ENCODE measurements around the gene MYO15A.
A peak's percentile ranks its signal among the peaks of the same experiment; 100 is the strongest.

Gene MYO15A

DNA sequence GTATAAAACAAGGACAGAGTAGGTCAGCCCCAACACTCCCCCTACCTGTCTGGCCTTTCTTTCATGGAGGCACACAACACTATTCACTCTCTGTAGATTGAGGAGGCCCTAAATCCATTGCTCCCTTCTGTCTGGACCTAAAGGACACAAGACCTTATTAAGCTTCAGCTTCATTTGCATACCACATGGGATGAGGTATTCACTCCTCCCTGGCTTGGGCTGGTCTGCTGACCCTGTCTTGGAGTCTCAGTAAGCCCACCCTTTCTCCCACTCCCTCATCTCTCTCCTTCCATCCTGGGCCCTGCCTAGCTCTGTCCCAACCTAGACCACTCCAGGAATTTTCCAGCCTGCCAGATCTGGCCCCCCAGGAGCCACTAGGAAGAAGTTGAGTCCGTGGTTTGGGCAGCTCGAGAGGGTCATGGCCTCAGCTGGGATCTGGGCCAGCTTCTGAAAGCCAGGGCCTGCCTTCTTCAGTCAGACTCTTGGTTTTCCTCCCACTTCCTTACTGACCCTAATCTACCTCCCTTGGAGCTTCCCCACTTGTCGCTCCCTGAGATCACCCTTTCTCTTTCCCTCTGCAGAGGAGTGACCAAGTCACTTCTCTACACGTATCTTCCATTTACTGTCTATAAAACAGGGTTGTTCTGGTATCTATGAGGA, 110.3 kb downstream of the MYO15A start:
- DNase-seq (ENCODE audit: low spot score) = peak; percentile 48

DNA sequence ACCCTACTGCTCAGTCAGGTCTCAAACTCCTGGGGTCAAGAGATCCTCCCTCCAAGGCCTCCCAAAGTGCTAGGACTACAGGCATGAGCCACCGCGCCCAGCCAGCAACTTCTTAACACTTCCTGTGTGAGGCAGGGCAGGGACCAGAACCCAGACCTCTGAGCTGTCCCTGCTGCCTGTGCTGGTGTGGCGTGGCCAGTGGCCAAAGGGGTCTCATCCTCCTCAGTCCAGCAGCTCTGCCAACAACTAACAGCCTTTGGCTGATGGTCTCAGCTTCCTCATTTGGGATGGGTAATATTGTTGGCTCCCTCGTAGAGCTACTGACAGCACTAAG, 115.5 kb downstream of the MYO15A start:
- no peak for DNase-seq (ENCODE audit: low spot score)

DNA sequence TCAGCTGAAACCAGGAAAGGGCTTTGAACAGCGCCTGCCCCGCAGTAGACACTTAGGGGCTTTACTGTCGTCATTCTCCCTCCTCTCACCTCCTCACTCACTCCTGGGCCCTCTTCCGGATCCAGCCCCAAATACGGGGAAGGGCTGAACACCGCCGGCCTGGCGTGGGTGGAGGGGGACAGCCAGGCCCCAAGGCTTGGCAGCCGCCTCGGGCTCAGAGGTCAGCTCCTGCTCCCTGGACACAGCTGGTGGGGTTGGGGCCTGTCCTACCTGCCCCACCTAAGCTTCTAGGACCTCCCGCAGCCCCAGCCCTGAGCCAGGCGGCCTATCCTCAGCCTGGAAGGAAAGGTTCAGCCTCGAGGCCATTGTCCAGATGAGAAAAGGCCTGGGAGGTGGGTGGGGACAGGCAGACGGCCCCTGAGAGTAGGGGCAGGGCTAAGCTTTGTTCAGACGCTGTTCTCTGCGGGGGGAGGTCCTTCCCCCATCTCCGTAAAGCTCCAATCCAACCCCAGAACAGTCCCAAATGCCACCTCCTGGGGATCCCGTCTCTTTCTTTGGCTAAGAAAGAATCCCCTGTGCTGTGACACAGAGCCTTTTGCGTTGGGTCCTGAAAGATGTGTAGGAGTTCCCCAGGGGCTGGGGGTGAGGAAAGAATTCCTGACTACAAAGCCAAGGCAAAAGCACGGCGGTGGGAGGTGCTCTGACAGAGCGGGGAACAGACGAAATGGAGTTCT, 116.0 kb downstream of the MYO15A start:
- DNase-seq (ENCODE audit: low spot score) = peak; percentile 51

DNA sequence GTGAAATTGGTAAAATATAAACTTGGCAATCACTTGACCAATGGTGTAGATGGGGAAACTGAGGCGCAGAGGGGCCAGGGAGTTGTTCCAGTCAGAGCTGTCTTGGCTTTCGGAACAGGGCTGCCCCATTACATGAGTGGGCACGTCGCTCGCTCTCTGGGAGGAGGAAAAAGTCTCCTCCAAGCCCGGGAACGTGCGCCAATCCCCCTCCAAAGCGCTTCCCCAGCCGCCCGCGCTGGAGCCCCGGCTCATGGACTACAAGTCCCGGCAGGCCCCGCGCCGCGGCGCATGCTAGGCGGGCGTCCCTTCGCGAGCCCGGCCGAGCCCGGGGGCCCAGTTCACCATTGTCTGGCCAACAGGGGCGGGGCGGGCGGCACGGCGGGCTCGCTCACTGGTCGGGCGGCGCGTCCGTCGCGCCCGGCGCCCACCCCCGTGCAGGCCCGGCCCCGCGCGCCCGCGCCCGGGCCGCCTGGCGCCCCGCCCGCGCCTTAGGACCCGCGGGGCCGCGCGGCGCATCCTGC, 116.6 kb downstream of the MYO15A start, which contains the start of gene LLGL1:
Gene LLGL1 (plus strand): TSS at position 515 of the 521 bp plus-strand sequence. CDS start 48 bp downstream, outside the sequence.
- DNase-seq (ENCODE audit: low spot score) = peak; percentile 99

DNA sequence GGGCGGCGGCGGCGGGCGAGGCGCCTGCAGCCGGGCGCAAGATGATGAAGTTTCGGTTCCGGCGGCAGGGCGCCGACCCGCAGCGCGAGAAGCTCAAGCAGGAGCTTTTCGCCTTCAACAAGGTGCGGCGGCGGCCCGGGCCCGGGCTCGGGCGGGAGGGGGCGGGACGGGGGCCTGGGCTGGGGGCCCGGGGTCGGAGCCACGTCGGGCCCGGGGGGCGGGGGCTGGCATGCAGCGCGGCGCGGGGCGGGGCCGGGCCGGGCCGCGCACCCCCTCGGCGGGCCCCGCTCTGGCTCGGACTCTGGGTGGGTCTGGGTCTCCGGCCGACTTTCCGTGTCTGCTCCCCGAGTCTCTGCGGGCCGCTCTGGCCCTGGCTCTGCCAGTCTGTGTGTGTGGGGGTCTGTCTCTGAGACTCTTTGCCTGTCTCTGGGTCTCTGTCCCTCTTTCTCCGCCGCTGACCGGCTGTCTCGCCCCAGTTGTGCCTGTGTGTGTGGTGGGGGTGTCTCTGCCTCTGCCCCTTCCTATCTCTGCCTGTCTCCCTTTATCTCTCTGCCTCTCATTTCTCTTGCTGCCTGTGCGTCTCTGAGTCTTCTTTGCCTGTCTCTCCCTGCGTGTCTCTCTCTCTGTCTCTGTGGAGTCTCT, 117.2 kb downstream of the MYO15A start:
- peak; percentile 41 for DNase-seq (ENCODE audit: low spot score)

DNA sequence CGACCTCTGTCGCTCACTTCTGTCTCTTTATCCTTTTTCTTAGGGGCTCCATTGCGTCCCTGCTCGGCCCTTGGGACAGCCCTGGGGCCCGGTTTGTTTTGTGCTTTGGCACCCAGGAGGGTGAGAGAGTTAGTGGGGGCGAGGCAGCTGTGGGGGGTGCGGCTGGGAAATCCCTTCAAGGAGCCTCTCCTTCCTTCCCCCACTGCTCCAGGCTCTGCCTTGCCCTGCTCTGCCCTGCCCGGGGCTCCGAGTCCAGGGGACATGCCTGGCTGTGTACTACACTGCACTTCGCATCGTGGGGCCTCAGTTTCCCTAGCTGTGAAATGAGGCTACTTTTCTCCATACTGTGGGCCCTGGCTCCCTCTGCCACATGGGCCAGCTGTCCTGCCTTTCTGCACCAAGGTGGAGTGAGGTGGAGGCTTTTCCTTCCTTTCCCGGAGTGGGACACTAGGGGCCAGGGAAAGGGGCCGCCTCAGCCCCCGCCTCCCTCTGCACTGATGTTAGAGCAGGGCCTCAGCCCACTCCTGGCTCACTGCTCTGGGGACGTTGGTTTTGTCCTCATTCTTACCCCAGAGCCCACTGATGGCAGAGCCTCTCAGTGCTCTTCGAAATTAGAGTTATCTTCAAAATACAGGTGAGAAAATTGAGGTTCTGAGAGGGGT, 117.9 kb downstream of the MYO15A start:
- DNase-seq (ENCODE audit: low spot score) = no peak

DNA sequence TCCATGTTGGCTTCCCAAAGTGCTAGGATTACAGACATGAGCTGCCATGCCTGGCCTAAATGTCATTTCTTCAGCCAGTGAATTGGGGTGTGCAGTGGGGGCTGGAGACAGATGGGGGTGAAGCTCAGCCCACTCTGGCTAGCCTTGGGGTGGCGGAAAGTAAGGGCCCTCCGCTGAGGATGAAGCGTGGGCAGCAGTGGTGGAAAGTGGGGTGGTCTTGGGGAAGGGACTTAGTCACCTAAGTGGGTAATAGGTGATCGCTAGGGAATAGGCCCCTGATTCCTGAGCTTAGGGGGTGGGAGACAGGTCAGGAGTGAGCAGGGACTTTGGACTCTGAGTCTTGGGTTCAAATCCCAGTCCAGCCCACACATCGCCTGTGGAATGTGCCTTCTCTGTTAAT, 119.1 kb downstream of the MYO15A start:
- no peak for DNase-seq (ENCODE audit: low spot score)

DNA sequence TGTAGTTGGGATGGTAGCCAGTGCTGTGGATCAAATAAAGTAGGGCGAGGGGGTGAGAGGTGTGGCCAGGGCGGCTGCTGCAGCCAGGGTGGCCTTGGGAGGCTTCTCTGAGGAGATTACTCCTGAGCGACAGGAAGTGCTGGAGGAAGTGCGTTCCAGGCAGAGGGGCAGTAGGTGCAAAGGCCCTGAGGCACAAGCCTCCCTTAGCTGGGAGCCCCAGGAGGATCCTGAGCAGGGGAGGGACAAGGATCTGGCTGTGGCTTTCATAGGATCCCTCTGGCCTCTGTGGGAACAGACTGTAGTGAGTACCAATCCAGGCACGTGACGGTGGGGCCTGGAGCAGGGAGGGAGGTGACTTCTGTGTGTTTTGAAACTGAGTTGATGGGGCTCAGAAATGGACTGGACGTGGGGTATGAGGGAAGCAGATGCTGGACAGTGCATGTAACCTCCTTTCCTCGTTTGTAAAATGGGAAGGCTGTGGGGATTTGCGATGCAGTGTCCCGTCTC, 119.7 kb downstream of the MYO15A start:
- DNase-seq (ENCODE audit: low spot score) = no peak

DNA sequence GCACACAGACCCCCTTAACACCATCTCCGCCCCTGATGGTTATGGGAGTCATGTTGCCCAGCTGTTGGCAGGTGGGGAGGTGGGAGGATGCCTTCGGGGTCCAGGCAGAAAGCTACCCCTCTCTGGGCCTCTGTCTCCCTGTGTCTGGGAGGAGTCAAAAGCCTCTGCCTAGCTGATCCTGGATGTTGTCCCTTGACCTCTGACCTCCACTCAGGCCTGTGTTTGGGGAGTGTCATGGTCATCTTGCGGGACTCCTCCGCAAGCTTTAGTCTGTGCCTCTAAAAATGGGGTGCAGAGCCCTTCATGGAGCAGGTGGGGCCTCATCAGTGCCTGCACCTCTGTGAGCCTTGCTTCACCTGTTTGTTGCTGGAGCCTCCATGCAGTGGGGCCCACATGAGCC, 120.7 kb downstream of the MYO15A start:
- no peak for DNase-seq (ENCODE audit: low spot score)
